Stimulated activated CD4-positive, alpha-beta T cell treated with anti-CD3 and anti-CD28 coated beads, Interleukin-4, amount 100 ng/mL, for 48 hours (primary cell): Measurements from ENCODE around the gene CCDC120.

Source experiments
- DNase-seq, 2 donors: peaks; one replicate each; pipeline ENCODE4 v3.0.0-alpha.2; 2020; ENCODE audit warnings: low read depth in 2 of 2

The CCDC120 gene

GRCh38 chrX:49102190-49102589, 43.4 kb downstream of the CCDC120 start:
- DNase-seq = no peak

DNA sequence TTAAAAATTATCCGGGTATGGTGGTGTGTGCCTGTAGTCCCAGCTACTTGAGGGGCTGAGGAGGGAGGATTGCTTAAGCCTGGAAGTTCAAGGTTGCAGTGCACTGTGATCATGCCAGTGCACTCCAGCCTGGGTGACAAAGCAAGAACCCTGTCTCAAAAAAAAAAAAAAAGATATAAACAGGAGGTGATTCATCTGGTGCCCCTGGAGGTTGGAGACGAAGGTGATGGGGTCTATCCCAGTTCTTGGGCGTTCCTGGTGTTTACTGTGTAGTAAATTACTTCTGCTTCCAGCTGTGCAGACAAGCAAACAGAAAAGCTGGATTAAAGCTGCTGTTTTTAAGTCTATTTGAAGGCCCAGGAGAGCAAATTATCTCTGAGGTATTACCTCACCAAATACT, 44.8 kb downstream of the CCDC120 start:
- DNase-seq = no peak

DNA sequence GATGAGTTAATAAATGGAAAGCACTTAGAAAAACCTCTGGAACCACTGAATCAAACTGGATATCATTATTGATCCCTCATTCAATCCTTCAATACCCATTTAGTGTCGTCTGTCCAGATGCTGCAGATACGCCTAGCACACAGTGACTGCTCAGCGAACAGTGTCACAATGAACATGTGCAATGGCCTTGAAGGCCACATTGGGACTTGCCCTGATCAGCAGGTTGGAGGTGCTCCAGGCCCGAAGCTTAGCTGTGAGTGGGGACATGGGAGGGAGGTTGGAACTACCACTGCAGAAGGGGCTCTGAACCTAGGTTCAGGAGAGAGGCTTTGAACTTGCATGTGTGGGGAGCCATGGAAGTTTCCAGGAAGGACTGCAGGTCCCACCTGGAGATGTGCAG, 47.5 kb downstream of the CCDC120 start:
- no peak for DNase-seq

- DNase-seq = no peak
These were observed 48.1 kb downstream of the CCDC120 start for GRCh38 chrX:49106930-49107329.

- DNase-seq = no peak
These were observed 49.8 kb downstream of the CCDC120 start for GRCh38 chrX:49108641-49109040.

- DNase-seq = no peak
These were observed 51.6 kb downstream of the CCDC120 start for GRCh38 chrX:49110417-49110816.

DNA sequence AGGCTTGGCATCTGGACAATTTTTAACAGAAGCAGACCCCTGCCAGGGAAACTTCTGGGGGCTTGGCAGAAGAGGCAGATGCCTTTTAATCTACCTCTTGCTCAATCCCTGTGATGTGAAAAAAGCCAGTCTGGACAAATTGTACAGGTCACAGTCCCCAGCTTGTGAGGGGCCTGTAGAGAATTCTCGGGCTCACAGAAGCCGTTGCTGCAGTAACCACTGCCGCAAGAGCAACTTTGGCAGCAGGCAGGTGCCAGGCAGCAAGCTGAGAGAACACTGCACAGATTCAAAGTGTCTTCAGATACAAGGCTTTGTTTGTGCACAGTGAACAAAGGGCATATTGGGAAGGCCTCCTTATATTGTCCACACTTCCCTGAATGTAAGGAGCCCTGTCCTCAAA, 53.0 kb downstream of the CCDC120 start:
- no peak for DNase-seq

DNA sequence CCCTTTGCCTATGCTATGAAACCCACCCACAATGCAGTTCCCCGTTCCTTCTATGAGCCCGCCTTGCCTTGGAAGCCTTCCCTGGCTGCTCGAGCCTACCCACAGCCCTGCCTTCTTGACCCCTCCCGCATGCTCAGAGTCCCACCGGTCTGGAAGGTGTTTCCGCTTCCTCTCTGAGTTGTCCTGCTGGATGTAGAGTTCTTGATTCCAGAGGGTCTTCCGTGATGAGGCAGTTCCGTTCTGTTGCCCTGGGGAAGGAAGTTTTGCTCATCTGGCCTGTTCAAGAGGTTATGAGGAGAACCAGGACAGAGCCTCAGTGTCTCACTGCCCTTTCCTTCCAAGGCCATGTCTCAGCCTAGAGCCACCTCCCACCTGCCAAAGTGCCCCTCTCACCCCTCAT, 57.3 kb downstream of the CCDC120 start:
- DNase-seq = no peak

- DNase-seq = no peak
These were observed 57.9 kb downstream of the CCDC120 start for GRCh38 chrX:49116716-49117115.

DNA sequence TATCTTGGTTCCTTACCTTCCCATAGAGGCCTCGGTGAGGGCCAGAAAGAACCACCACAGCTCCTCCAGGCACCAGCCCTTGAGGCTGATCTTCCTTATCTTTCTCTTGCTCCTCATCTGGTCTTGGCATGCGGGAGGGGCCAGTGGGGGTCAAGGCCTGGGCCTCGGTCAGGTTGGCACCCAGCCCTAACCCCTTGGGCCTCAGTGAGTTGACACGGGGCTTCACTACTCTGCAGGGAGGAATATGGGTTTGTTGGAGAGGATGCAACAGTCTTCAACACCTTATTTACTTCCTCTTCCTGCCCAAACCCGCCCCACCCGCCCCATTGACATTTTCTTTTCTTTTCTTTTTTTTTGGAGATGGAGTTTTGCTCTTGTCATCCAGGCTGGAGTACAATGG, 58.8 kb downstream of the CCDC120 start:
- DNase-seq = no peak
